Heart right ventricle (tissue), 16 donors: ENCODE results near the gene FLOT1. TPM values are rescaled to one million over a fixed set of nuclear protein-coding genes. Genes with fewer than 3 reads are reported as not detected.
"Not testable (repeated sequence)": the region's sequence is repeated elsewhere in the genome, so short reads cannot be mapped to it uniquely, and the experiment has no call there.

Source experiments
- ATAC-seq, 8 donors: fragments of 200-7000 bp; cut with Tn5 transposase; one replicate each; pipeline ENCODE4 v1.9.1; 2020; ENCODE audit warnings: mild to moderate bottlenecking in 8 of 8, moderate library complexity in 8 of 8, moderate number of reproducible peaks in 1 of 8
- DNase-seq, 2 donors: peaks; one replicate each; pipeline ENCODE4 v3.0.0-alpha.2; 2020
- H3K27ac ChIP-seq, 10 donors: fragments of 200-600 bp; sonication (generic) in 2 of 10; one replicate each; pipeline versions ENCODE4 v1.5.0 to v1.8.0; 2020 to 2022; ENCODE audit warnings: mild to moderate bottlenecking in 3 of 10
- H3K27me3 ChIP-seq, 7 donors: fragments of 200-600 bp; one replicate each; pipeline ENCODE4 v1.8.0; 2021 to 2022; ENCODE audit warnings: mild to moderate bottlenecking in 2 of 7
- H3K36me3 ChIP-seq, 9 donors: fragments of 200-600 bp; sonication (generic) in 1 of 9; one replicate each; pipeline versions ENCODE4 v1.5.0 to v1.8.0; 2020 to 2022; ENCODE audit warnings: mild to moderate bottlenecking in 2 of 9
- H3K4me1 ChIP-seq, 9 donors: fragments of 200-600 bp; sonication (generic) in 1 of 9; one replicate each; pipeline versions ENCODE4 v1.5.0 to v1.8.0; 2020 to 2022; ENCODE audit warnings: mild to moderate bottlenecking in 4 of 9
- H3K4me3 ChIP-seq, 10 donors: fragments of 200-600 bp; sonication (generic) in 2 of 10; one replicate each; pipeline versions ENCODE4 v1.5.0 to v1.8.0; 2020 to 2022; ENCODE audit warnings: mild to moderate bottlenecking in 7 of 10, moderate library complexity in 2 of 10
- H3K9me3 ChIP-seq, 11 donors: fragments of 200-600 bp in 10 of 11; sonication (generic) in 2 of 11; one replicate each; pipeline versions ENCODE4 v1.5.0 to v1.8.0; 2013 to 2022; ENCODE audit warnings: mild to moderate bottlenecking in 2 of 11, control low read depth in 1 of 11, moderate library complexity in 1 of 11
- WGBS, 2 donors: extraction: QIAGEN DNeasy Blood & Tissue Kit; methylation state at CpG; one replicate each; pipeline ENCODE4 v1.1.7; 2013; ENCODE audit warnings: inconsistent platforms in 1 of 2; 5-methylcytosine and 5-hydroxymethylcytosine counted together
- intact Hi-C, 10 donors: fragments of 100-400 bp; cut with DNase I; formaldehyde crosslinking; loops; one replicate each; pipeline versions ENCODE4 v1.11.1 to v1.14.2; 2022
- polyA plus RNA-seq, 2 donors: library from polyadenylated mRNA; stranded (reverse); fragments of 200-250 nt; gene quantifications; one replicate each; pipeline ENCODE4 v1.2.3, GENCODE V29; 2013
- total RNA-seq, 10 donors: library from RNA; stranded (reverse); fragmentation: NEBNext Ultra II Directional in 3 of 10; extraction: Animal tissue kit (Norgen Biotek cat#: 25700) in 3 of 10; gene quantifications; one replicate each; pipeline versions ENCODE4 v1.2.1 to v1.2.4, GENCODE V29; 2021 to 2023
- TF ChIP-seq, protein P1 (sequence below), 9 donors: fragments of 200-600 bp; sonication (generic) in 2 of 9; IDR thresholded peaks; one replicate each; pipeline versions ENCODE4 v1.5.0 to v1.8.0; 2021 to 2022; ENCODE audit warnings: antibody characterized with exemption in 9 of 9, mild to moderate bottlenecking in 5 of 9, moderate library complexity in 1 of 9
- donor health status: Arrhythmogenic right ventricular cardiomyopathy.
- donor health status: ischemic (EF 13 %, LVEDD 7.1; RV severe dilation, severe dysfunction).
- donor health status: healthy with polysubstance abuse.
- donor health status: DM: no; HTN: yes; CAD: no.
- donor health status: DM: no; HTN: no; CAD: no.
- donor health status: ischemic (EF 25% LVEDD 6.9; RV normal size, moderate dysfunction).
- donor health status: ischemic (EF 25% LVEDD 5.7; RV mildly dilated, moderate dysfunction).
- donor health status: healthy.
- donor health status: DM: yes; HTN: yes; CAD: no.
- donor health status: Ischemic cardiomyopathy.
- donor health status: ischemic (EF 35%, LVEDD 5.7; RV mildly dilated, moderate dysfunction).
- donor health status: nonischemic (EF 11% LVEDD 7.7; RV severe dilation, severe dysfunction).
- donor health status: DM: yes; HTN: yes; CAD: no.
- donor health status: PGD.
- donor health status: ischemic (EF 29% LVEDD 5.4; RV normal size, mild dysfunction).
- donor health status: nonischemic (EF 23%, LVEDD 6.1; RV moderate dilation, normal function).

Gene FLOT1
- total and polyA plus RNA-seq, 12 donors: 158 to 317 (median 190) TPM

- TF ChIP-seq, protein P1, sequence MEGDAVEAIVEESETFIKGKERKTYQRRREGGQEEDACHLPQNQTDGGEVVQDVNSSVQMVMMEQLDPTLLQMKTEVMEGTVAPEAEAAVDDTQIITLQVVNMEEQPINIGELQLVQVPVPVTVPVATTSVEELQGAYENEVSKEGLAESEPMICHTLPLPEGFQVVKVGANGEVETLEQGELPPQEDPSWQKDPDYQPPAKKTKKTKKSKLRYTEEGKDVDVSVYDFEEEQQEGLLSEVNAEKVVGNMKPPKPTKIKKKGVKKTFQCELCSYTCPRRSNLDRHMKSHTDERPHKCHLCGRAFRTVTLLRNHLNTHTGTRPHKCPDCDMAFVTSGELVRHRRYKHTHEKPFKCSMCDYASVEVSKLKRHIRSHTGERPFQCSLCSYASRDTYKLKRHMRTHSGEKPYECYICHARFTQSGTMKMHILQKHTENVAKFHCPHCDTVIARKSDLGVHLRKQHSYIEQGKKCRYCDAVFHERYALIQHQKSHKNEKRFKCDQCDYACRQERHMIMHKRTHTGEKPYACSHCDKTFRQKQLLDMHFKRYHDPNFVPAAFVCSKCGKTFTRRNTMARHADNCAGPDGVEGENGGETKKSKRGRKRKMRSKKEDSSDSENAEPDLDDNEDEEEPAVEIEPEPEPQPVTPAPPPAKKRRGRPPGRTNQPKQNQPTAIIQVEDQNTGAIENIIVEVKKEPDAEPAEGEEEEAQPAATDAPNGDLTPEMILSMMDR (IDR thresholded peaks at IDR 0.05): no peak
- intact Hi-C loops: loop anchor here in 5 of 10 donors (5.0 to 10.0 kb wide), 4 partner anchors 149 to 244 kb away; partner anchors contain the start of genes GNL1 (in 2 of the 5), PRR3 (in 2 of the 5) and HLA-E (in 1 of the 5)
Measured at GRCh38 chr6:30725713-30726505, 16.6 kb downstream of the FLOT1 start.

GRCh38 chr6:30724906-30725667, 17.4 kb downstream of the FLOT1 start:
- H3K27ac ChIP-seq: peak overlapping the region in 4 of 10 donors; percentile 5 to 47 (median 32)
- DNase-seq (no peak), ATAC-seq (no peak)
- no peaks in the 10 kb centered on the region for H3K27me3 ChIP-seq
- peaks cover 3 to 50% (median 41%) of the 10 kb centered on the region in 9 donors for H3K4me1 ChIP-seq
- no peak overlapping the region for H3K4me3 ChIP-seq
- 30 to 32% methylated on average over 6 of the region's 6 CpGs for WGBS, 2 donors
- intact Hi-C loops: loop anchor here in 7 of 10 donors (5.0 to 10.0 kb wide), 8 partner anchors 98 to 243 kb away; partner anchors contain the start of genes GNL1 (in 3 of the 7), PRR3 (in 3 of the 7), ATAT1 (in 1 of the 7) and HLA-E (in 1 of the 7)
- H3K36me3 ChIP-seq: peaks cover 0 to 86% (median 58%) of the 10 kb centered on the region in 9 donors
- H3K9me3 ChIP-seq: no peaks in the 10 kb centered on the region
- TF ChIP-seq, protein P1 (IDR thresholded peaks at IDR 0.05): no peak

More at GRCh38 chr6:30725713-30726505, 16.6 kb downstream of the FLOT1 start:
- Histone ChIP-seq H3K36me3 (peaks cover 0 to 94% (median 61%) of the 10 kb centered on the region in 9 donors), H3K4me1 (peaks cover 7 to 57% (median 49%) of the 10 kb centered on the region in 9 donors), H3K4me3 (no peak overlapping the region), H3K27me3 (no peaks in the 10 kb centered on the region), H3K27ac (peak overlapping the region in 4 of 10 donors; percentile 5 to 47 (median 32)), H3K9me3 (no peaks in the 10 kb centered on the region)
- DNase-seq: no peak
- ATAC-seq: no peak
- 58 to 61% methylated on average over 3 of the region's 3 CpGs for WGBS, 2 donors

GRCh38 chr6:30723843-30724741, 18.4 kb downstream of the FLOT1 start:
- H3K4me3 ChIP-seq, H3K9me3 ChIP-seq, DNase-seq, ATAC-seq, H3K27me3 ChIP-seq: not testable (repeated sequence)
- H3K36me3 ChIP-seq: peaks cover 0 to 76% (median 49%) of the 10 kb centered on the region in 9 donors
- 56 to 60% methylated on average over 29 of the region's 29 CpGs for WGBS, 2 donors
- peak overlapping the region in 2 of 10 donors; percentile 36 to 47 for H3K27ac ChIP-seq
- TF ChIP-seq, protein P1 (IDR thresholded peaks at IDR 0.05): peak in 2 of 9 donors; percentile 10 to 11
- intact Hi-C loops: loop anchor here in 9 of 10 donors (2.0 to 10.0 kb wide), 9 partner anchors 43 to 239 kb away; partner anchors contain the start of genes GNL1 (in 3 of the 9), PRR3 (in 3 of the 9), ATAT1 (in 1 of the 9) and HLA-E (in 1 of the 9)
- peaks cover 7 to 57% (median 48%) of the 10 kb centered on the region in 9 donors for H3K4me1 ChIP-seq

DNA sequence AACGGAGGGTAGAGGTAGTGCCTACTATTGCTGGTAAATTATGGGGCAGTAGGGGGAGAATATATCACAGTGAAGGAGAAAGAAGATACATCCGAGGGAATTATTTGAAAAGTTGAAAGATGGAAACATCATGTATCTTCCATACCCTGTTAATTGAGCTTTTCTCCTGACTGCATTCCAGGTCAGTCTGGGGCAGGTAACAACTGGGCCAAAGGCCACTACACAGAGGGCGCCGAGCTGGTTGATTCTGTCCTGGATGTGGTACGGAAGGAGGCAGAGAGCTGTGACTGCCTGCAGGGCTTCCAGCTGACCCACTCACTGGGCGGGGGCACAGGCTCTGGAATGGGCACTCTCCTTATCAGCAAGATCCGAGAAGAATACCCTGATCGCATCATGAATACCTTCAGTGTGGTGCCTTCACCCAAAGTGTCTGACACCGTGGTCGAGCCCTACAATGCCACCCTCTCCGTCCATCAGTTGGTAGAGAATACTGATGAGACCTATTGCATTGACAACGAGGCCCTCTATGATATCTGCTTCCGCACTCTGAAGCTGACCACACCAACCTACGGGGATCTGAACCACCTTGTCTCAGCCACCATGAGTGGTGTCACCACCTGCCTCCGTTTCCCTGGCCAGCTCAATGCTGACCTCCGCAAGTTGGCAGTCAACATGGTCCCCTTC, 19.2 kb downstream of the FLOT1 start:
- Histone ChIP-seq H3K4me3 (peak overlapping the region in 3 of 10 donors; percentile 88 to 90 (median 89)), H3K4me1 (peaks cover 7 to 65% (median 56%) of the 10 kb centered on the region in 9 donors), H3K36me3 (peaks cover 0 to 68% (median 41%) of the 10 kb centered on the region in 9 donors), H3K27ac (peak overlapping the region in 2 of 10 donors; percentile 98 to 99)
- not testable (repeated sequence) for H3K9me3 ChIP-seq, DNase-seq, H3K27me3 ChIP-seq, ATAC-seq
- intact Hi-C loops: loop anchor here in 9 of 10 donors (2.0 to 10.0 kb wide), 9 partner anchors 42 to 238 kb away; partner anchors contain the start of genes GNL1 (in 3 of the 9), PRR3 (in 3 of the 9), ATAT1 (in 1 of the 9) and HLA-E (in 1 of the 9)
- 51 to 61% methylated on average over 16 of the region's 16 CpGs for WGBS, 2 donors
